ENCODE data around the gene ATXN1. TPM values are rescaled to one million over a fixed set of nuclear protein-coding genes. Genes with fewer than 3 reads are reported as not detected.
A peak's percentile ranks its signal among the peaks of the same experiment; 100 is the strongest.

ATXN1 gene
- polyA plus RNA-seq, 2 of the 4 experiments (the other 2 are of a cell fraction), result 2.9 to 8.3 TPM

- no peak for TF ChIP-seq GATA3 (IDR thresholded peaks at IDR 0.05; ENCODE audit: borderline replicate concordance)
- no peak for TF ChIP-seq ATOH8 (CRISPR knock-in tag; IDR thresholded peaks at IDR 0.05; ENCODE audit: low read depth)
- FAIRE-seq, result no peak
- ChIA-PET CTCF (interaction anchor here (0.9 to 4.7 kb wide), 5 partner anchors 10 to 201 kb away, joined by 3 to 24 read pairs (median 4); partner anchors contain the start of gene ATXN1), POLR2A (interaction anchor here (0.5 to 1.9 kb wide), 4 partner anchors 25 to 50 kb away, joined by 3 to 10 read pairs (median 4); partner anchors contain the start of gene ATXN1)
- peak in 1 of 2 experiments; percentile 10; a peak in 2 of 6 replicates for ATAC-seq
- H3K4me3 ChIP-seq, result no peak overlapping the region; the same call in 2 of the 3 replicates
- peak overlapping the region; percentile 69 for H3K4me2 ChIP-seq
- peak overlapping the region; percentile 79 to 83 for H3K27ac ChIP-seq
- DNase-seq (ENCODE audit: low read depth in 1 of 2, low spot score in 1 of 2), result no peak
- H3K4me1 ChIP-seq, result peaks cover 39% of the 10 kb centered on the region
- 89% methylated on average over 9 of the region's 9 CpGs for WGBS (ENCODE audit: missing lambda C conversion rate)
- no peaks in the 10 kb centered on the region for H3K9me3 ChIP-seq
Observed at GRCh38 chr6:16713597-16713996, 47.7 kb downstream of the ATXN1 start.

- ChIA-PET CTCF (interaction anchor here (0.9 to 4.7 kb wide), 8 partner anchors 9 to 368 kb away, joined by 3 to 24 read pairs (median 4); partner anchors contain the start of gene ATXN1), POLR2A (interaction anchor here (0.5 to 1.9 kb wide), 5 partner anchors 22 to 50 kb away, joined by 3 to 10 read pairs (median 3); partner anchors contain the start of gene ATXN1)
- peaks cover 38% of the 10 kb centered on the region for H3K4me1 ChIP-seq
- DNase-seq (ENCODE audit: low read depth in 1 of 2, low spot score in 1 of 2) (peak in 1 of 2 experiments; percentile 74), ATAC-seq (peak; percentile 79 to 83), FAIRE-seq (no peak)
- H3K9me3 ChIP-seq, result no peaks in the 10 kb centered on the region
- 5% methylated on average over 7 of the region's 7 CpGs for WGBS (ENCODE audit: missing lambda C conversion rate)
- H3K27ac ChIP-seq, result peak overlapping the region; percentile 79 to 83
- H3K4me2 ChIP-seq, result peak overlapping the region; percentile 69
- H3K4me3 ChIP-seq, result peak overlapping the region; percentile 3; the same call in 2 of the 3 replicates
- TF ChIP-seq ZC3H11A (IDR thresholded peaks at IDR 0.05), result no peak
- TF ChIP-seq JUN (IDR thresholded peaks at IDR 0.05), result peak; percentile 55 to 59; a peak in 2 of 5 replicates
- TF ChIP-seq NPAS2 (CRISPR knock-in tag; IDR thresholded peaks at IDR 0.05; ENCODE audit: borderline replicate concordance), result no peak
- no peak for TF ChIP-seq CBX8 (IDR thresholded peaks at IDR 0.05)
- no peak for TF ChIP-seq RARB (CRISPR knock-in tag; IDR thresholded peaks at IDR 0.05)
- TF ChIP-seq SREBF2 (IDR thresholded peaks at IDR 0.05), result no peak
- TF ChIP-seq JUNB (IDR thresholded peaks at IDR 0.05), result peak; percentile 89
- TF ChIP-seq GATA3 (IDR thresholded peaks at IDR 0.05; ENCODE audit: borderline replicate concordance), result no peak; the same call in 1 of the 2 replicates
- no peak for TF ChIP-seq E2F6 (IDR thresholded peaks at IDR 0.05; ENCODE audit: borderline replicate concordance, low read depth)
- TF ChIP-seq MYC (IDR thresholded peaks at IDR 0.05; ENCODE audit: borderline replicate concordance, low read length), result no peak
- 0 out of 3 replicates have a peak, but pooled peaks have one; percentile 7 for TF ChIP-seq SMC3 (IDR thresholded peaks at IDR 0.05)
- TF ChIP-seq TFCP2L1 (CRISPR knock-in tag; IDR thresholded peaks at IDR 0.05), result no peak
- no peak for TF ChIP-seq ZNF302 (CRISPR knock-in tag; IDR thresholded peaks at IDR 0.05)
- TF ChIP-seq ATOH8 (CRISPR knock-in tag; IDR thresholded peaks at IDR 0.05; ENCODE audit: low read depth), result no peak
- TF ChIP-seq HOXA7 (CRISPR knock-in tag; IDR thresholded peaks at IDR 0.05), result no peak
- no peak for TF ChIP-seq ZFP36 (IDR thresholded peaks at IDR 0.05; ENCODE audit: borderline replicate concordance, partially characterized antibody)
- no peak for TF ChIP-seq EHMT2 (IDR thresholded peaks at IDR 0.05; ENCODE audit: low read depth)
- TF ChIP-seq CBX2 (IDR thresholded peaks at IDR 0.05; ENCODE audit: borderline replicate concordance, low read depth), result no peak
- TF ChIP-seq FOSB (CRISPR knock-in tag; IDR thresholded peaks at IDR 0.05), result no peak
- TF ChIP-seq RFX5 (IDR thresholded peaks at IDR 0.05), result no peak
- peak; percentile 93 for TF ChIP-seq FOSL2 (IDR thresholded peaks at IDR 0.05)
- TF ChIP-seq FOSL2 (CRISPR knock-in tag; IDR thresholded peaks at IDR 0.05), result peak; percentile 99
- TF ChIP-seq, protein P1, sequence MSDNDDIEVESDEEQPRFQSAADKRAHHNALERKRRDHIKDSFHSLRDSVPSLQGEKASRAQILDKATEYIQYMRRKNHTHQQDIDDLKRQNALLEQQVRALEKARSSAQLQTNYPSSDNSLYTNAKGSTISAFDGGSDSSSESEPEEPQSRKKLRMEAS (IDR thresholded peaks at IDR 0.05), result no peak; the same call in 1 of the 2 replicates
- no peak for TF ChIP-seq RNF2 (IDR thresholded peaks at IDR 0.05; ENCODE audit: borderline replicate concordance, low read depth)
- no peak for TF ChIP-seq ESRRA (IDR thresholded peaks at IDR 0.05; ENCODE audit: borderline replicate concordance, low read length)
- no peak for TF ChIP-seq ZSCAN20 (CRISPR knock-in tag; IDR thresholded peaks at IDR 0.05)
- TF ChIP-seq MAFK (IDR thresholded peaks at IDR 0.05; ENCODE audit: partially characterized antibody), result peak; percentile 79
- TF ChIP-seq BHLHE40 (IDR thresholded peaks at IDR 0.05; ENCODE audit: low read depth, low read length), result no peak
- no peak for TF ChIP-seq RCOR1 (IDR thresholded peaks at IDR 0.05; ENCODE audit: low read depth, low read length)
- 0 out of 2 replicates have a peak, but pooled peaks have one; percentile 2 for TF ChIP-seq NFE2L2 (conservative IDR thresholded peaks at IDR 0.05; ENCODE audit: low read length)
- TF ChIP-seq REST (IDR thresholded peaks at IDR 0.05), result no peak
Observed at GRCh38 chr6:16712931-16713484, 48.3 kb downstream of the ATXN1 start.
